DOHH2 (cell line): ENCODE data around the gene CLDN11.

ENCODE experiments used
- H3F3A ChIP-seq: fragments of 200-600 bp; sonication (generic), shearing (Covaris generic); 2 replicates; pipeline ENCODE4 v1.6.0; 2016; ENCODE audit warnings: antibody characterized with exemption, mild to moderate bottlenecking; ENCODE audit not compliant: control insufficient read depth, insufficient read depth
- H3K27ac ChIP-seq: fragments of 200-600 bp; sonication (generic); 2 replicates; pipeline ENCODE4 v1.5.1; 2014; ENCODE audit warnings: low read depth, mild to moderate bottlenecking, low read length, moderate library complexity
- H3K27me3 ChIP-seq: fragments of 200-600 bp; sonication (generic); 2 replicates; pipeline ENCODE4 v1.6.1; 2014; ENCODE audit warnings: mild to moderate bottlenecking, low read length, mixed read lengths; ENCODE audit not compliant: control insufficient read depth
- H3K36me3 ChIP-seq: fragments of 200-600 bp; sonication (generic); 2 replicates; pipeline ENCODE4 v1.6.1; 2014; ENCODE audit warnings: mild to moderate bottlenecking, low read length, moderate library complexity, mixed read lengths; ENCODE audit not compliant: control insufficient read depth
- H3K4me1 ChIP-seq: fragments of 200-600 bp; sonication (generic); 2 replicates; pipeline ENCODE4 v1.6.1; 2014; ENCODE audit warnings: mild to moderate bottlenecking, low read length, mixed read lengths; ENCODE audit not compliant: control insufficient read depth
- H3K4me2 ChIP-seq: fragments of 200-600 bp; sonication (generic); 2 replicates; pipeline ENCODE4 v1.6.0; 2014; ENCODE audit warnings: mild to moderate bottlenecking, low read length, moderate library complexity
- H3K4me3 ChIP-seq: fragments of 200-600 bp; sonication (generic); 2 replicates; pipeline ENCODE4 v1.5.1; 2014; ENCODE audit warnings: mild to moderate bottlenecking, low read length, mixed read lengths
- H3K79me2 ChIP-seq: fragments of 200-600 bp; sonication (generic); 2 replicates; pipeline ENCODE4 v1.6.1; 2014; ENCODE audit warnings: mild to moderate bottlenecking, low read length, mixed read lengths; ENCODE audit not compliant: control insufficient read depth
- H3K9me2 ChIP-seq: fragments of 200-600 bp; sonication (generic); replicated peaks from 2 replicates; pipeline ENCODE4 v1.6.1; 2014; ENCODE audit warnings: mild to moderate bottlenecking, low read length, mixed read lengths; ENCODE audit not compliant: control insufficient read depth
- H3K9me3 ChIP-seq: fragments of 200-600 bp; sonication (generic); 2 replicates; pipeline ENCODE4 v1.6.1; 2014; ENCODE audit warnings: antibody characterized with exemption, low read length, mixed read lengths; ENCODE audit not compliant: control insufficient read depth, insufficient read depth
- H4K20me1 ChIP-seq: fragments of 200-600 bp; sonication (generic); 2 replicates; pipeline ENCODE4 v1.6.0; 2014; ENCODE audit warnings: low read depth, mild to moderate bottlenecking, antibody characterized with exemption, low read length, moderate library complexity; ENCODE audit not compliant: control insufficient read depth, insufficient read depth
- EZH2phosphoT487 ChIP-seq: fragments of 200-600 bp; sonication (generic); IDR thresholded peaks from 2 replicates; pipeline ENCODE4 v1.6.1; 2017; ENCODE audit warnings: borderline replicate concordance, mild to moderate bottlenecking, antibody characterized with exemption, low read length, moderate library complexity, mixed read lengths
- TF ChIP-seq, protein P1 (sequence below): fragments of 200-600 bp; sonication (generic); IDR thresholded peaks from one replicate; pipeline ENCODE4 v1.5.1; 2014; ENCODE audit warnings: antibody characterized with exemption, mild to moderate bottlenecking, low read depth, low read length; ENCODE audit not compliant: poor library complexity, severe bottlenecking

CLDN11 gene

DNA sequence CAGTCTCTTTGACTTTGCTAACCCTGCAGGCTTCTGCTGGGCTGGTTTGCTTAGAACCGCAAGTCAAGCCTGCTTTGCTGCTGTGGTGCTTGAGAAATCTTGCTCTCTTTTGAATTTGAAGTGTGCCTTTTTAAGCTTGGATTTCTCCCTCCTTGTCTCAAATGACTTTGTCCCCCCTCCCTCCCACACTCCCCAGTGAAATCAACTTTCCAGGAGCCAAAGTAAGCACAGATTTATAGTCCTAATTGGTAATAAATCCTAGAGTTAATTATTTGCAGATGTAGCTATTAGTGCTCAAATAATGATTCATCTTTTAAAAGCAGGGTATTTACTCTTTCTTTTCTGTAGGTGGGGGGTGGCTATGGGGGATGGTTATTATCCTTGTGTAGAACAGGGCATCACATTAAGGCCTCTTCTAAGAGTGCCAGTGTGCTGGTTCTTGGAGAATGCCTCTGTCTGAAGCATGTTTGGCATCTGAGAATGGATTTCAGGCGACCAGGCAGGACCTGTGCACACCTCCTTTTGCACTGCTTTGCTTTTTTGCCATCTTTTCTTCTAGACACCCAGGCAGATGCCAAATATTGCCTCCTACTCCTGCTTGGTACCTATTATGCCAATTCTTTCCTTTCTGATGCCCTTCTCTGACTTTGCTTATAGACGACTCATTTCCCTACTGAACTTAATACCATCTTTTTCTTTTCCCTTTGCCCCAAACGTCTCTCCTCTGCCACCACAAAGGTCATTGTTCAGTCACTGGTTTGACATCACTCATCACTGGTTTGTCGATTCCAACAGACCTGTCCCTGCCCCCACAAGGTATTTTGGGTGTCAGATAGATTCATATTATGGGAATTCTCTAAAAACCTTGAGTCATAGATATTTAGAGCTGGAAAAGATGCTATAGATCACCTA lies 50.7 kb downstream of the CLDN11 start:
- TF ChIP-seq EZH2phosphoT487 = no peak
- TF ChIP-seq, protein P1, sequence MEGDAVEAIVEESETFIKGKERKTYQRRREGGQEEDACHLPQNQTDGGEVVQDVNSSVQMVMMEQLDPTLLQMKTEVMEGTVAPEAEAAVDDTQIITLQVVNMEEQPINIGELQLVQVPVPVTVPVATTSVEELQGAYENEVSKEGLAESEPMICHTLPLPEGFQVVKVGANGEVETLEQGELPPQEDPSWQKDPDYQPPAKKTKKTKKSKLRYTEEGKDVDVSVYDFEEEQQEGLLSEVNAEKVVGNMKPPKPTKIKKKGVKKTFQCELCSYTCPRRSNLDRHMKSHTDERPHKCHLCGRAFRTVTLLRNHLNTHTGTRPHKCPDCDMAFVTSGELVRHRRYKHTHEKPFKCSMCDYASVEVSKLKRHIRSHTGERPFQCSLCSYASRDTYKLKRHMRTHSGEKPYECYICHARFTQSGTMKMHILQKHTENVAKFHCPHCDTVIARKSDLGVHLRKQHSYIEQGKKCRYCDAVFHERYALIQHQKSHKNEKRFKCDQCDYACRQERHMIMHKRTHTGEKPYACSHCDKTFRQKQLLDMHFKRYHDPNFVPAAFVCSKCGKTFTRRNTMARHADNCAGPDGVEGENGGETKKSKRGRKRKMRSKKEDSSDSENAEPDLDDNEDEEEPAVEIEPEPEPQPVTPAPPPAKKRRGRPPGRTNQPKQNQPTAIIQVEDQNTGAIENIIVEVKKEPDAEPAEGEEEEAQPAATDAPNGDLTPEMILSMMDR = no peak
- no peaks in the 10 kb centered on the region for H3F3A ChIP-seq
- no peaks in the 10 kb centered on the region for H4K20me1 ChIP-seq
- H3K4me1 ChIP-seq = no peaks in the 10 kb centered on the region
- H3K4me2 ChIP-seq = no peak overlapping the region
- no peaks in the 10 kb centered on the region for H3K36me3 ChIP-seq
- no peak overlapping the region for H3K4me3 ChIP-seq
- no peaks in the 10 kb centered on the region for H3K79me2 ChIP-seq
- H3K27me3 ChIP-seq = peaks cover 19% of the 10 kb centered on the region
- no peaks in the 10 kb centered on the region for H3K9me2 ChIP-seq
- no peaks in the 10 kb centered on the region for H3K9me3 ChIP-seq
- H3K27ac ChIP-seq = no peak overlapping the region

DNA sequence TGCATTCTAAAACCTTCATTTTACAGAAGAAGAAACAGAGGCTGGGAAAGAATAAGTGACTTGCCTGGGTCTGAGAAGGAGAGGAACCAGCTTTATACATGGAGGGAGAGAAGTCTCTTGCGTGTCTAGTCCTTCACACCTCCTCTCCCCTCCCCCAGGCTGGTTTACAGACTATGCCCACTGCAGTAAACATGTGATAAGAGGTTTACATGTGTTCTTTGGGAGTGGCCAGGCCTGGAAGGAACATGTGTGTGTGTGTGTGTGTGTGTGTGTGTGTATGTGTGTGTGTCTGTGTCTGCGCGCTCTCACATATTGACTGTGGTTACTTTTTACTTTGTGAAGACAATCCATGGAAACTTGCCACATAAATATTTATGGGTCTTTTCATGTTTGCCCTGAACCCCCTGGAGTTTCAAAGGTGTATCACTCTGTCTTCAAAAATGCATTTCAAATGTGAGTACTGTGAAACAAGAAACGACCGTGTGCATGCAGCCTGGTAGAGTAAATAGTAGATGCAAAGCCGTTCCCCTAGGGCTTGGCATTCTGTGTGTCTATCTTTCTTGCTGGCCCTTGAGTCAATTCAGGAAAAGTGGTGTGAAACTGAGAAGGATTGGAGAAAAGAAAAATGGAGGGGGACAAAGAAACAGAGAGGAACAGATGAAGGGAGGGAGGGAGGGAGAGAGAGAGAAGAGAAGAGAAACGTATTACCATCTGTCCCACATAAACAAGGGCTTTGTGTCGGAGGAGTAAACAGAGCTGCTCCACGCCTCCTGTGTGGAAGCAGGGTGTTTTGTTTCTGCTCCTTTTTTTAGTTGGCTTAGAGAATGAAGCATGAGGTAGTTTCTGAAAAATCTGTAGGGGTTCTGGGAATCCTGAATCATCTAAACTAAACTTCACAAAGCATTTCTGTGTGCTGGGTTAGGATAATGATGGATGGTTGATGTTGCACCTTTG lies 51.7 kb downstream of the CLDN11 start:
- TF ChIP-seq, protein P1 = no peak
- TF ChIP-seq EZH2phosphoT487 = no peak
- no peaks in the 10 kb centered on the region for H3K79me2 ChIP-seq
- H3K36me3 ChIP-seq = no peaks in the 10 kb centered on the region
- no peaks in the 10 kb centered on the region for H3K9me3 ChIP-seq
- no peaks in the 10 kb centered on the region for H3K4me1 ChIP-seq
- no peaks in the 10 kb centered on the region for H3F3A ChIP-seq
- peaks cover 28% of the 10 kb centered on the region for H3K27me3 ChIP-seq
- no peaks in the 10 kb centered on the region for H3K9me2 ChIP-seq
- no peak overlapping the region for H3K27ac ChIP-seq
- H3K4me2 ChIP-seq = no peak overlapping the region
- H3K4me3 ChIP-seq = no peak overlapping the region
- H4K20me1 ChIP-seq = no peaks in the 10 kb centered on the region

DNA sequence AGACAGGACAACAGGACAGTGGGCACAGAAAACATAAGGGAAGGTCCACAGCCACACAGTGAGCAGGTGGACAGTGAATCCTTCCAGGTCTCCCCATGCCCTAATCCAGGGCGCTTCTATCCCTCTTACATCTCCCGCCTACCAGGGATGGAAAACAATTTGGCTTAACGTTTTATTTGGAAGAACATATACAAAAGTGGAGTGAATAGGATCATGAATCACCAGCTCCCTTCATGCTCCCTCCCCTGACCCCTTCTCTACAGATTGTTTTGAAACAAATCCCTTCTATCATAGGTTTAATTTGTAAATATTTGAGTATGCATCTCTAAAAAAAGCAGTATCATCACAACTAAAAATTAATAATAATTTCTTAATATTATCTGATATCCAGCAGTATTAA lies 52.5 kb downstream of the CLDN11 start:
- Histone ChIP-seq H3K27ac (no peak overlapping the region), H3K27me3 (peaks cover 33% of the 10 kb centered on the region), H3K79me2 (no peaks in the 10 kb centered on the region), H3K36me3 (no peaks in the 10 kb centered on the region), H3K4me2 (no peak overlapping the region), H4K20me1 (no peaks in the 10 kb centered on the region), H3K9me3 (no peaks in the 10 kb centered on the region), H3K4me1 (no peaks in the 10 kb centered on the region), H3K9me2 (no peaks in the 10 kb centered on the region), H3K4me3 (no peak overlapping the region), H3F3A (no peaks in the 10 kb centered on the region)
- TF ChIP-seq, protein P1 = no peak
- no peak for TF ChIP-seq EZH2phosphoT487
